Nucleus accumbens (tissue), 56 donors: ENCODE measurements around the gene B3GNT3.

Experiments
- DNase-seq, 56 donors: peaks; one replicate each; lab custom pipeline; 2025; lab: John Stamatoyannopoulos, UW

The B3GNT3 gene

GRCh38 chr19:17794731-17795494 is at the start of gene B3GNT3:
TSS of gene B3GNT3 (plus strand) at chr19:17795138. CDS start at chr19:17807808, 12,670 bp downstream.
- no peak for DNase-seq

- peak; percentile 37 to 98 (median 93) for DNase-seq
Observed at GRCh38 chr19:17747205-17748098, 47.5 kb upstream of the B3GNT3 start.

- no peak for DNase-seq
Observed at GRCh38 chr19:17748884-17749638, 45.9 kb upstream of the B3GNT3 start.

GRCh38 chr19:17749912-17750317 is 45.0 kb upstream of the B3GNT3 start:
- DNase-seq: peak in 13 of 56 donors; percentile 6 to 29 (median 22)

GRCh38 chr19:17751103-17751911 is 43.6 kb upstream of the B3GNT3 start, which contains the start of gene FCHO1:
TSS of gene FCHO1 (plus strand) at chr19:17751477. CDS start at chr19:17755165, 3,688 bp downstream.
- DNase-seq: peak in 31 of 56 donors; percentile 7 to 58 (median 31)

- DNase-seq: peak in 1 of 56 donors; percentile 26
Observed at GRCh38 chr19:17751912-17752273, 43.0 kb upstream of the B3GNT3 start.

GRCh38 chr19:17752865-17753639 is 41.9 kb upstream of the B3GNT3 start:
- DNase-seq: no peak

- peak in 54 of 56 donors; percentile 16 to 93 (median 70) for DNase-seq
Observed at GRCh38 chr19:17753976-17754375, 41.0 kb upstream of the B3GNT3 start.

- peak in 2 of 56 donors; percentile 3 to 18 for DNase-seq
Observed at GRCh38 chr19:17754634-17755442, 40.1 kb upstream of the B3GNT3 start.

- DNase-seq: peak in 4 of 56 donors; percentile 49 to 60 (median 54)
Observed at GRCh38 chr19:17755443-17755890, 39.5 kb upstream of the B3GNT3 start.

GRCh38 chr19:17755977-17756670 is 38.8 kb upstream of the B3GNT3 start:
- DNase-seq: peak; percentile 36 to 96 (median 84)

GRCh38 chr19:17757125-17757524 is 37.8 kb upstream of the B3GNT3 start:
- DNase-seq: peak in 54 of 56 donors; percentile 51 to 96 (median 90)

GRCh38 chr19:17758515-17758914 is 36.4 kb upstream of the B3GNT3 start:
- DNase-seq: no peak

GRCh38 chr19:17761148-17761547 is 33.8 kb upstream of the B3GNT3 start:
- DNase-seq: no peak

- DNase-seq: peak in 32 of 56 donors; percentile 7 to 75 (median 30)
Observed at GRCh38 chr19:17762505-17763229, 32.3 kb upstream of the B3GNT3 start.

- DNase-seq: no peak
Observed at GRCh38 chr19:17764348-17764747, 30.6 kb upstream of the B3GNT3 start.
